Islet precursor cell (in vitro differentiated cells): ENCODE data around the gene ANKS6.

ENCODE experiments used
- DNase-seq: peaks from one replicate; pipeline ENCODE4 v3.0.0-alpha.2; 2018

Gene ANKS6

DNA sequence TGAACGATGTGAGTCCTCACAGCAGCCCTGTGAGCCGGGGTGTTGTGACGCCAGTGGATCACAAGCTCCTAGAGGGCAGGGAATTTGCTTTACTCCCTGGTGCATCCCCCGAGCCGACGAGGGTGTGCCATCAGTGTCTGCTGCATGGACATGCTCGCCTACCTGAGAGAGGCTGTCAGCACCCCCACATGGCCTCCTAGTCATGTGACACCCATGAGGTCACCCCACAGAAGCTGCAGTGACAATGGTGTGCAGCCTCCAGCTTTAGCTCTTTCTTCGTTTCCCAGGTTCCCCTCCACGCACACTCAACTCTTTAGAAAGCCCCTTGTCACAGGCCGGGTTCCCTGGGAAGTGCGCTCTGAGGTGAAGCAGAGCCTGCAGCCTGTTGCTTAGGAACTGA, 67.9 kb downstream of the ANKS6 start:
- no peak for DNase-seq

DNA sequence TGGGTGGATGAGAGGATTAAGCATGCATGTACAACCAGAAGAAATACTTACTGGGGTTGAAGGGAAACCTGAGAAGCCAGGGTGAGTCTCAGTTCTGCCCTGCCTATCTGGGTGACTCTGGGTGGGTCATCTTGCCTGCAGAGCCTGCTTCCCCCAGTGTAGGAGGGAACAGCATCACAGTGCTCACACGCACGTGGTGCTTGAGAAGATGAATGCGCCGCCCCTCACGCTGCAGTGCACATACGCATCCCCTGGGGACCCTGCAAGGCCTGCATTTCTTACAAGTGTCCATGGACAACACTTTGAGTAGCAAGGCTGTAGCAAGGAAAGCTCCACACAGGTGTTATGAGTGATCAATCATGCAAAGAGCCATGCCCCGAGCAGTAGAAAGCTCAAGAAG, 68.9 kb downstream of the ANKS6 start:
- no peak for DNase-seq

DNA sequence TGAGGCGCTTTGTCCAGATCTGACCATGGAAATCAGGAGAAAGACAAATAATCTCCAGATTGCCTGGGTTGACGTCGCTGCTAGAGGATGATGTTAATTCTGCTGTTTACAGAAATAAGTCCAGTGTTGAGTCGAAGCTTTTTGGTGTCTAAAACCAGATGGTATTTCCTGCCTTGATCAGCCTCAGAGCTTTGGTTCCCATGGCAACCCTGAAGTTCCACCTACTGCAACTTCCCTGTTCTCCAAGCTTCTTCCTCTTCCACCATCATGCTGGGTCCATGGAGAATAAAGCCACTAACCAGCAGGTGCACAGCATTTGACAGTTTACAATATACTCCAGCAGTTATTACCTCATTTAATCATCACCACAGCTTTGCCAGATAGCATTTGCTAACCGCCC, 69.6 kb downstream of the ANKS6 start:
- no peak for DNase-seq

DNA sequence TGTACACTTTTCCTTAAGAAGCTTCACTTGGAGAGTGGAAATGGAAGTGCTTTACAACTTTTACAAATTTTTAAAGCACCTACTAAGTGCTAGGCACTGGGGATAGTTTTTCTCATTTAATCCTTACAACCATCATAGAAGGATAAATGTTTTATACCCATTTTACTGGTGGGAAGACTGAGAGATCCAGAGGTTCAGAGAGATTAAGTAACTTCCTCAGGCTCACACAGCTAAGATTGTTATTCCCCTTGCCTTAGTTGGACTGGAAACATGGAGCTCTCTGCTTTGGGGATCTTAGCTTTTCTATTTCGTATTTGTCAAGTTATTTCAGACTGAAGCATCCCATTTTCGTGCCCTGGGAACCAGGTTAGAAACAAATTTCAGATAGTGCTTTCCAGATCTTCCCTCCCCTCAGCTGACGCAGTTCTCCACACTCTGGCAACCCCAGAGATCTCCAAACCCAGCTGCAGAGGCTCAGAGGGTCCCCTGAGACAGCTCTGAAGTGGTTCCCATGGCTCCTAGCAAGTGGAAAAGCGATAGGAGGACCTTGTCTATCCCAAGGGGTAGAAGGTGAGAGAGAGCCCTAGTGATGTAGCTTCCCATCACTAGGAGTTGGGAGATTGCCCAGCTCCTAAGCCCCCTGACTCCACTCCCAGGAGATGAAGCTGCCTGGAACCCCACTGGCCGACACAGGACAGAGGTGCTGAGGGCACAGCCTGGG, 71.4 kb downstream of the ANKS6 start:
- peak; percentile 37 for DNase-seq

DNA sequence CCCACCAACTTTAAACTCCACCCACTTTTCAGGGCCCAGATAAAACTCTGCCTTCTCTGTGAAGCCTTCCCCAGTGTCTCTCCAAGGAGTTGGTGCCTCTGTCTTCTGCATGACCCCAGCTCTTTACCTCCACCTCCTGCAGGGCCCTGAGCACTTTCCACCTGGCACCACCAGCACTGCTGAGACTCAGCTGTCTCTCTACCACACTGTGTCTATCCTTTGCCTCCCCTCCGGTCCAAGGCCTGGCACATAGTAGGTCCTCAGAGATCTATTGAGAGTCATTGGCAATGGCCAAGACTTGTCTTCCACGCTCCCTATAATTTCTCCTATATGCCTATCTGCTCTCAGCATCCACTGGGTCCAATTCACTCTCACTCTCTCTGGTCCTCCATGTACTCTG, 74.7 kb downstream of the ANKS6 start:
- DNase-seq: no peak

DNA sequence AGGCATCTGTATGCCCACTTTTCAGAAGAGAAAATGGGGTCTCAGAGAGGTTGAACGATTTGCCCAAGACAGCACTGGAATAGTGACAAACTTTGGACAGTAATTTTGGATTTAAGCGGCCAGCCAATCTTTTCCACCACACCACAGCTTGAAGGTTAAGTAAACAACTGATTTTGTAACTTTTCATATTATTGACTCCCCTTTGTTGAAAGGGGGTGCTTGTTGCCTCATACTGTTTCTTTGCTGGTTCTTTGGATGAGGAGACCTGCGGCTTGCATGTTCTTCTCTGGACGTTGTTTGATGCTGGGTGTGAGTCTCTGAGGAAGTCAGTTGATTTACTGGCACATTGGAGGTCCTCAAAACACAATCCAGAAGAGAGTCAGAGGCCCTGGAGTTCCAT, 76.0 kb downstream of the ANKS6 start:
- DNase-seq: no peak

DNA sequence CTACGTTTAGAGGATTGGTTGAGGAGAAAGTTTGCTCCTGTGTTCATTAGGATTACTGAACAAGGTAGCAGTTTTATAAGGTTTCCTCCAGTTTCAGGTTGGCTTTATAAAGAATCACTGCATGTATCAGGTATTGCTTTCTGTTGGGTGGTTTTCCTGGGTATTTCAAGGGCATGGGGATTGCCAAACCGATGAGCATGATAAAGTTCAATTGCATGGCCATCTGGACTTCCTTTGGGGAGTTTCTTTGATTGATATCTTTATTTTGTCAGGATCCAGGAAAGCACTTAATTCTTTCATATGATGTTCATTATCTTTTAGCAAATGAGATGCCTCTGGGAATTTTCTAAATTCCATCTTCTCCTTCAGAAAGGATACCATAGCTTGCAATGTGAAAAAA, 77.3 kb downstream of the ANKS6 start:
- DNase-seq: no peak

DNA sequence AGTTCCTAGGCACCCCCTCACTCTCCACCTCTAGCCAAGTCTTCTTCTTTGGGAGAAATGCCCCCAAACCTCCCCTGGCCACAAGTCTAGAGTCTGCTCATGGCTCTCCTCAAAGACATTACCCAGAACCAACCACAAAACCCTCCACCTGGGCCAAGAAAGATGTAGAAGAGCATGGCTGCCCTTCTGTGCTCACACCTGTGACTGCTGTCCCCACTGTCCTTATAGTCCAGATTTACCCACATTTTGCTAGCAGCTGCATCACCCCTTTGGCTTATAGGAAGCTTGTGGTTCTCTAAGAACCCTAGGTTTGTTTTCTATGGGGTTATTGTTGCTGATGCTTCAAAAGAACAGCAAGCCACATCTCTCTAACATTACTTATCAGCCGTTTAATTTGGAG, 81.5 kb downstream of the ANKS6 start:
- peak; percentile 37 for DNase-seq

DNA sequence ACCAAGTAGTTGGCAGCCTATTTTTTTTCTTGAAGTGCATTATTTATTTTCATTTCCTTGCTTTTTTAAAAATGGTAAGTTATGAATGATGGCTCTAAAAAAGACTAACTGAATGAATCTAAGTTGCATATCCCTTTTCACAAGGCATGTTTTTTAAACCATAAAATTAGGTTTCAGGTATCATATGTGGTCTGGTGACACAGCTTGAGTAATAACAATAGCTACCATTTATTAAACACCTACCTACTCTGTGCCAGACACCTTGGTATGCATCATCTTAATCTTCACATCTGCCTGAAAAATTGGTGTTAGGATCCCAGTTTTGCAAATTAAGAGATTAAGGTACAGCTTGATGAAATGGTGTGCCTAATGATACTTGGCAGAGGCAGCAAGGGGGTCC, 83.4 kb downstream of the ANKS6 start:
- no peak for DNase-seq

DNA sequence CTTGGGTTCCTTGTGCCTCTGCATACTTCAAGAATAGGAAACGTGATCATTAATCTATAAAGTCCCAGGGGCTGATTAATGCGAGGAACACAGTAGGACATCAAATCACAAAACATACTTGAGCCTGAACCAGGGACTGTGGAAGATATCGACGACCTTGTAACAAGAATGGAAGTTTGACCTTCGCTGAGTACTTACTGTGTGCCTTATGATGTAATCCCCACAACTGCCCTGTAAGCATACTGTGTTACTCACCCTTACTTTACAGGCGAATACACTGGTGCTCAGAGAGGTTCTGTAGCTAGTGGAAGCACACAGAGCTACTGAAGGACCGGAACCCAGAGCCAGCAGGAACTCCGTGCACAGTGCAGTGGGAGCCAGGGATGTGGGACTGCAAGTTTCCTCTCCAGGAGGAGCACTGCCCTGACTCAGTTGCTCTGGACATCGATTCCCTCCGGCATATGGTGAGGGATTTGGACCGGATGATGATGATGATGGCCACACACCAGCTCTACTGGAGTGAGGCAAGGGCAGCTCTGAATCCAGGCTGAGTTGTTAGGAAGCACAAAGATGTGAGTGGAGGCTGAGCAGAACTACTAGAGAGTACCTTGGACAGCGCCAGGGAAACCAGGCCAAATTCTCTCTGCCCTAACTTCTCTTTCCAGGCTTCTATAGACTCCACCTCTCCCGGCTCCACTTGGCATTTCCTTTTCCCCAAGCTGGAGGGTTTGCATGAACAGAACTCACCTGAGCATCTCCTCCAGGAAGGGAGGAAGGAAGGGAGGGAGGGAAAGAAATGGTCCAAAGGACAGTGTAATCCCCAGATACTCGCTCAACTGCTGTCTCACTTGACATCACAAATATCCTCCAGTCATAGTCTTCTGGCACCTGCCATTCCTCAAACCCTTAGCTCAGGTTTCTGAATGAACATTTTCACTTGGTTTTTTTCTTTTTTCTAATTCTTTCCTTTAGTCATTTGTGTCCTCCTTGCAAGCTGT, 86.1 kb downstream of the ANKS6 start:
- DNase-seq: peak; percentile 73

DNA sequence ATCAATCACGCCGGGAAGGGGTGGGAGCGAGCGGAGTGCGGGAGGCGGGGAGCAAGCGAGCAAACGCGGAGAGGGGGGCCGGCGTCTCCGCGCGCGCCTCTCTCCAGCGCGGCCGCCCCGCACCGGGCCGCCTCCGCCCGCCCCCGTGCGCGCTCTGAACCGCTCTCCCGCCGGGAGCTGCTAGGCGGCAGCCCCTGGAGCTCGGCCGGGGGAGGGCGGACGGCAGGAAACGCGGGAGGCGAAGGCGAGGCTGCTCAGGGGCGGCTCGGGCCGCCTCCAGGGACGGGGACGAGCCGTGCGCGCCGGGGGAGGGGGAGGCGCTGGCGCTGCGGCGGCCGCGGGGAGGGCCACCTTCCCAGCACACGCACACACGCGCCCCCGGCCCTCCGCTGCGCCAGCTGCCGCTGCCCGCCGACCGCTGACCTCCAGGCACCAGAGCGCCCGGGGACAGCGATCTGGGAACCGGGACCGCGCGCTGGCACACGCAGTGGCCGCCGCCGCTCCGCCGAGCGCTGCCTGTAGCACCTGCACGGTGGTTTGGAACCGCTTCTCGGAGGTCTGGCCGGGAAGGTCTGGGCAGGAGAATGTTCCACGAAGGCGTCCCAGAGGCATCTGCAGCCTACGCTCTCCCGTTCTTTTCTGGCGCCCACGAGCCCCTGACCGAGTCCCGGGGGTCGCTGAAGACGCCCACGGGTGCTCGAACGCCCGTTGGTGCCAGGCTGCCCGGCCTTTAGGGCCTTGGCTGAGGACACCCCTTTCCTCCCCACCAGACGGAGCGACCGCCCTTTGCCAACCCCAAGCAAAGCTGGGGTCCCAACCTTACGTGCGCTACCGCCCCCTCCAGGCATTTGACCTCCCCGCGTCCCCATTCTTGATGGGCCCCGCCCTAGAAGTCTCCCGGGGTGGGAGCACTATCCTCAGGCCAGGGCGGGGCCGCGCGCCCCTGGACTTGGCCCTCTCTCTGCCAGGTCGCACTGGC, 87.1 kb downstream of the ANKS6 start, which contains the start of gene GABBR2:
GABBR2 (minus strand) TSS at position 3 of the 979 bp plus-strand sequence. CDS start 198 bp downstream, outside the sequence.
- DNase-seq: no peak

DNA sequence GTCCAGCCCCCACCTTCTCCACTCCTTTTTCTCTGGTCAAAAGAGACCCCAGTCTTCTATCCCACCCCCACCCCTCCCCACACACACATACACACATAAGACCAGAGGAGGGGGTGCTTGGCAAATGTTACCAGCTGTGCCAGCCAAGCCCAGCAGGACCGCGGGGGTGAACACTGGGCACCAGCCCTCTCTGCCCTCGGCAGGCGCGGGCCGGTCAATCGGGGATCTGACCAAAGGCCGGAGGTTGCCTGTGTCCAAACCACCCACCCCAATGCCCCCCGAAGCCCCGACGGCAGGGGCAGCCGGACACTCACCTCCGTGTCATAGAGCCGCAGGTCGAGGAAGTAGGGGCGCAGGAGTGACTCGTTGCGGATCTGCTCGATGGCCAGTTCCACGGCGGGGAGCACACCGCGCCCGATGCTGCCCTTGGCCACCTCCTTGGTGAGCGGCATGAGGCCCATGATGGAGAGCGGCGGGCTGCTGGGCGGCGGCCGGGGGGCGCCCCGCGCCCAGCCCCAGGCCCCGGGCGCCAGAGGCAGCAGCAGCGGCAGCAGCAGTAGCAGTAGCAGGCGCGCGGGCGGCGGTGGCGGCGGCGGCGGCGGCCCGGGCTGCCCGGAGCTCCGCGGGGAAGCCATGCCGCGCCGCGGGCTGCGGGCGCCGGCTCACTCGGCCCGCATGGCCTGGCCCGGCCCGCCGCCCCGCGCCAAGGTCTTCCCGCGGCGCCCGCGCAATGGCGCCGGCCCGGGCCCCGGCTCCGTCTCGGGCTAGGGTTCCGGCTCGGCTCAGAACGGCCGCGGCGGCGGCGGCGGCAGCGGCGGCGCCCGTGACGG, 88.0 kb downstream of the ANKS6 start:
- no peak for DNase-seq

DNA sequence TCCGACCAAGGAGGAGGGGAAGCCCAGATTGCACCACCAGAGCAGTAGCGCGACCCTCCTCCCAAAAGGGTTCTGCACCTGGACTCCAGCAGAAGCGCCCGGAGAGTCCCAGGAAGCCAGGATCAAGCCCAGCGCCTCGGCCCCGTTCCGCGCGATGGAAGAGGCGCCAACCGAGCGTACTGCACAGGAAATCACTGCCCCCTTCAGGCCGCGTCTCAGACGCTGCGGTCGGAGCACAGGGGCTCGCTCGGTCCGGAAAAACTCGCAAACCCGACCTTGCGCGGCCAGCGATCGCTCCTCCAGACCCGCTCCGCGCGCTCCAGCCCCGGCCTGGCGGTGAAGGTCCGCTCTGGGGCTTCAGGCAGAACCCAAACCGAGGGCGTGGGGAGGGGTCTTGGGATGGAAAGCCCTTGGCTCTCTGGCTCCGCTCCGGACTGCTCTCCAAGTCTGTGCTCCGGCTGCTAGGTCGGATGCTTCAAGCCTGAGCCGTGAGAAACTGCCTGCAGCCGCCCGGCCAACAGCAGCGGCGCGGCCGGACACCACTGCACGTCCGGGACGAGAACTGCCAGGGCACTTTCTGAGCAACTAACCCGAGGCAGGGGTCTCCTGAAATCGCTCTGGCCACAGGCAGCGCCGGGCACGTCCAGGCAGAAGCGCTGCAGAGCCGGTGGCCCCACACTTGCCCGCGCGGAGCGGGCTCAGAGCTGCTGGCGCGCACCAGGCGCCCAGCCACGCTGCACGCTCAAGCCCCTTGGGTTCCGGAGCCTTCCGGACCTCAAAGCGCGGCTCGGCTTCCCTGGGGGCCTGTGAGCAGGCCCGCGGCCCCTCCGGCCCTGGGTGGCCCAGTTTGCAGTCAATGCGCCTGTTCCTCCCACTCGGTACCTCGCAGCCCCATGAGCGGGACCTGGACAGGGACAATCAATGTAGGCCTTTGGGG, 88.9 kb downstream of the ANKS6 start:
- peak; percentile 90 for DNase-seq

DNA sequence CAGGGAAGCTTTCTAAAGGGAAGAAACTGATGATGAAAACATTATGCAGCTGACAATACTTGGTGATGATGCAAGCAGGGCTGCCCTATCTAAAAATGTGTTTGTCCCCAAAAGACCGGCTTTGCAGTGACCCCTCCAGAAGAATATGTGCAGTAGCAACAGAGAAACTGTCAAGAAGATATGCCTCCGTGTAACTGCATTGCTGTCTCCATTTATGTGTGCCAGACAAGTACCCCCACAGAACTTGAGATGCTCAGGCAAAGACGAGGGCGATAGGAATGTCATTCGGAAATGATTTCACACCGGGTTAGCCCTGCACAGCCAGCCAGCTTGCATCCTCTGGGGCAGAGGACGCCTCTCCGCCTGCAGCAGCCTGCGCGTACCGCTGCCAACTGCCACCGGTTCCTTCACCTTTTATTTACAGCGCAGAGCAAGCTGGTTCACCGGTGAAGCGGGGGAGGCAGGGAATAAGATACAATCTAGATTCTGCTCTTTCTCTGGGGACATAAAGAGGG, 89.6 kb downstream of the ANKS6 start:
- DNase-seq: no peak

DNA sequence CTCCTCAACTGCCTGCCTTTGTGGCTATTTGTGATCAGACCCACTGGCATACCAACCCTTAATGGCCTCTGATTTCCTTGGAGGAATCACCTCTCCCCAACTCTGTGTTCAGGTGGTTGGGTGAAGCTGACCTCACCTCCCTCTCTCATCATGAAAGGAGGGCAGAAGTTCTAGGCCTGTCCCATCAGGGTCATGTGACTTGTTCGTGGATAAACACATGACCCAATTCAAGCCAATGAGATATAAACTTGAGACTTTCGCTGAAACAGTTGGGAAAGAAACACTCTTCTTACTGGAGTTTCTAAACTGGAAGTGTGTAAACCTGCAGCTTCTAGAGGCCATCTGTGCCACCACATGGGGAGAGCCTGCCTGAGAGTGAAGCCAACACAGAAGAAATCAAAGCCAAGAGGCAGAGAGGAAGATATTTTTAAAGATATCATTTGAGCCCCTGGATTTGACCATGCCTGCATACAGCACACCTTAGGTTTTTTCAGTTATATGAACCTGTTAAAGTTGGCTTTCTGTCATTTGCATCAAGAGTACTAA, 93.4 kb downstream of the ANKS6 start:
- no peak for DNase-seq

DNA sequence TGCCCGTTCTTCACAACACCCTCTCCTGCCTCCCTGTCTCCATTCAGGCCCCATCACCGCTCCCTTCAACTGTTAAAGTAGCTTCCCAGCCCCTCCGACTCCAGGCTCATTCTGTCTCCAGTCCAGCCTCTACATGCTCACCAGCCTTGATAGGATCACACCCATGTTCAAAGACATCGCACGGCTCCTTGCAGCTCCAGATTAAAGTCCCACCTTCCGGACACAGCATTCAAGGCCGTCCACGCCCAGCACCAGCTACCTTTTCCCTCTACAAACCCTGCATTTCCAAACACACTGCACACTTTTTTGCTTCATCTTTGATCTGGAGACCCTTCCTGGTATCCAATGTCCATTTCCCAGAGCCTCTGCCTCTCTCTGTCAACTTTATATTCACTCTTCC, 94.0 kb downstream of the ANKS6 start:
- no peak for DNase-seq

DNA sequence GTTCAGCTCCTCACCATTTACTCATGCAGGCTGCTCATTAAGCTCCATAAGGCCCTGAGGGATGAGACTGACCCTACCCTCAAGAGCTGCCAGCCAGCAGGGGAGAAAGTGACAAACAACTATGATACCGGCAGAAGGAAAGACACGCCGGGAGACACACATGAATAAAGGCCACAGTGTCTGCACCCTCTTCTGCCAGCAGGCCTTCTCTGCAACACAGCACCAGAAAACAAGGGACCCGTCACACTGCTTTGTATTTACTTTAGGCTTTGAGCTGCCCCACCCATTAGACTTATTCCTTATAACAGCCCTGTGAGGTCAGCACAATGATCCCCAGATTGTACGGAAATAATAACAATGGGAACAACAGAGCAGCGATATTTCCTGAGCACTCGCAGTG, 94.8 kb downstream of the ANKS6 start:
- no peak for DNase-seq

DNA sequence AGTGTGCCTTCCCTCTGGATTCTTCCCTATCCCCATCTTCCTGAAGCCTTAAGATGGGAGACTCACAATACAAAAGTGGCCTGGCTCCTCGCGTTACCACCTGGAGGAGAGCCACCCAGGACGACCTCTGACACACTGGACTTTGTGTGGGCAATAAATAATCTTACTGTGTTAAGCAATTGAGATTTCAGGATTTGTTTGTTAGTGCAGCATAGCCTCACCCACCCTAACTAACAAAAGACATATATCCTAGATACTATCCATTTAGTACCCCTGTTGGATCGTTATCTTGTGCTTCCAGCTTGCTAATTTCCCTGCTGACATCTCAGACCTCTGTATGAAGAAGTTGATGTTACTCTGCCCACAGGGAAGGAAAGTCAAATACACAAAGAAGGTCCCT, 95.6 kb downstream of the ANKS6 start:
- peak; percentile 10 for DNase-seq

DNA sequence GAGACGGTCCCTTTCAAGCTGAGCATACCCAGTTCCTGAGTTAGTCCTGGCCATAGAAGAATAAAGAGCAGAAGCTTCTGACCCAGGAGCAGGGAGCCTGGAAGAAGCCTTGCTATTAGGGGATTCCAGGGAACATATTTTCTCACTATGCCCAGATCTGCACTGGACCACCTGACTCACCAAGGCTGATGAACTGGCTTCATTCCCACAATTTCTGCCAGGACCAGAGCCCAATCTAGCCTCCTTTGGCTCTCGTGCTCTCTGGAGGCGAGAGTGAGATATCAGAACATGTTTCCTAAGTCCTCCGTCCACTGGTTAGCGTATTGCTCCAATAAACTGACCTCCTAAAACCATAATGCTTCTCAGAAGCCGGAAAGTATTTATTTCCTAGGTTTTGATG, 97.5 kb downstream of the ANKS6 start:
- DNase-seq: peak; percentile 20

DNA sequence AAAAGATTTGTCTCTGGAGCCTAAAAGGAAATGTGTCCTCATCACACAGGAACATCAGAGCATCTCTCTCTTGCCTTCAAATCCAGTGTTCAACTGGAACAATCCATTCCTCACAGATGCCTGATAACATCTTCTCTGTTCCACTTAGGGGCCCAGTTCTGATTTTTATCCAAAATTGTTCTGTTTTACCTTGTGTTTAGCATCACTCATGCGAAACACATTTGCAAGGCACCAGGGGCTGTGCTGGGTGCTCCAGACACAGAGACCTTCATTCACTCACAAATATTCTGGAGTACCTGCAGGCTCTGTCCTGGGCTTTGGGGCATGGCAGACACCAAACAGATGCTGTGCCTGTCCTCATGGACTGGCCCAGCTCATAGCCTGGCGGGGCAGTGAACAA, 101.4 kb downstream of the ANKS6 start:
- DNase-seq: no peak
